Measurements from ENCODE around the gene RNF26. TPM values are rescaled to one million over a fixed set of nuclear protein-coding genes. Genes with fewer than 3 reads are reported as not detected.

Gene RNF26
- total and polyA plus RNA-seq, 2 of the 13 experiments (the other 11 are each of a cell fraction or from before 2014, with no cell fraction given): 11.9 to 26.3 TPM

- TF ChIP-seq HMGXB3 (CRISPR knock-in tag; IDR thresholded peaks at IDR 0.05; ENCODE audit: borderline replicate concordance) (0 out of 2 replicates have a peak, but pooled peaks have one; percentile 22), SNAPC4 (CRISPR knock-in tag; IDR thresholded peaks at IDR 0.05) (no peak), CENPBD1 (CRISPR knock-in tag; IDR thresholded peaks at IDR 0.05; ENCODE audit: borderline replicate concordance, low read depth) (no peak), ATF7-NPFF (CRISPR knock-in tag; IDR thresholded peaks at IDR 0.05; ENCODE audit: low read depth) (peak; percentile 37; the same call in 1 of the 2 replicates), ZNF503 (CRISPR knock-in tag; IDR thresholded peaks at IDR 0.05) (peak; percentile 52; the same call in 1 of the 2 replicates), ZNF17 (CRISPR knock-in tag; IDR thresholded peaks at IDR 0.05) (no peak), ZFP36L1 (CRISPR knock-in tag; IDR thresholded peaks at IDR 0.05) (no peak)
Measured at GRCh38 chr11:119334174-119334930, at the start of gene RNF26 (continued).
